DMS53 treated with DMSO at 0.1 percent for 48 hours (cell line): ENCODE measurements around the gene TCF7L1.

Source experiments
- DNase-seq: peaks from one replicate; lab custom pipeline; 2025; ENCODE audit not compliant: unreplicated experiment; lab: John Stamatoyannopoulos, UW

TCF7L1 gene

GRCh38 chr2:85221067-85221691, 88.0 kb downstream of the TCF7L1 start:
- no peak for DNase-seq

DNA sequence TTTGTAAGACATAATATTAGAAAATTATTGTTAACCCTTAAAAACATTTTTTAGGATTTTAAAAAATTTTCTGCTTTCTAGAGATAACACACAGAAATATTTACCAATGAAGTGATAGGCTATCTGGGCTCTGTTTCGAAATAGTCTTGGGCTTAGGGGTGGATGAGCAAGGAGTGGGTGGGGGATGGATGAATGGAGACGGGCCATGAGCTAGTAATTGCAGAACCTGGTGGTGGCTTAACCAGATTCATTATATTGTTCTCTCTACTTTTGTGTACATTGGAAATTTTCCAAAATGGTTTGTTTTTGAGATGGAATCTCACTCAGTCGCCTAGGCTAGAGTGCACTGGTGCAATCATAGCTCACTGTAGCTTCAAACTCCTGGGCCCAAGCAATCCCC, 89.6 kb downstream of the TCF7L1 start:
- DNase-seq: no peak

- no peak for DNase-seq
Observed at GRCh38 chr2:85226783-85227182, 93.6 kb downstream of the TCF7L1 start.

DNA sequence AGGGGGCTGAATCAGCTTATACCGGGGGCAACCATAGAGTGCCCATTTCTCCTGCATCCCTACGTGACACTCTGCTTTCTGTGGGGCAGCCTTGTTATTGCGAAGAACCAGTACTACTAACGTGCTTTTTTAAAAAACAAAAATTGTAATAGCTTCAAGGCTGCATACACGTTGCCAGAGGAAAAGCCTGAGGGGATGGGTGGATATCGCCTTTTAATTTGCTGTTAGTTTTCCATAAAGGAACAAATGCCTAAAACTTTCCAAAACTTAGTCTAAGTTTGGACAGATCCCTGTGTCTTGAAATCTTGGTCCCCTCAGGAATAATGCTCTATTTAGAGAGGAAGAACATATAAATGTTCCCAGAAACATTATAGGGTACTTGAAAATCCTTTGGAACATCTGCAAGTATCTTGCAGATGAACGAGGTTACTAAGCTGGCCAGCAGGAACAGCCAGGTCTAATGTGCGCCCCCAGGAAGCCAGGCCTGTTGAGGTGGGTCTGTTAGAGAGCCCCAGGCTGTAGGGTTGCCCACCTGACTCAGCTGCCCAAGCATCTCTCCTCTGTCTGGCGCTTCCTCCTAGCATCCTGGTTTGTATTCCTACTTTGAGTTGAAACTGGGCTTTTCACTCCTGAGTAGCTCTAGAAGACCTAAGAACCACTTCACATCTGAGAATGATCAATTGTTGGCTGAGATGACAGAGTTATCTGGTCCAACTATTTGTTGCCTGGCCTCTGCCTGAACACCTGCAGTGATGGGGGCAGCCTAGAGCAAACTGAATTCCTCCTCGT, 97.7 kb downstream of the TCF7L1 start:
- no peak for DNase-seq

DNA sequence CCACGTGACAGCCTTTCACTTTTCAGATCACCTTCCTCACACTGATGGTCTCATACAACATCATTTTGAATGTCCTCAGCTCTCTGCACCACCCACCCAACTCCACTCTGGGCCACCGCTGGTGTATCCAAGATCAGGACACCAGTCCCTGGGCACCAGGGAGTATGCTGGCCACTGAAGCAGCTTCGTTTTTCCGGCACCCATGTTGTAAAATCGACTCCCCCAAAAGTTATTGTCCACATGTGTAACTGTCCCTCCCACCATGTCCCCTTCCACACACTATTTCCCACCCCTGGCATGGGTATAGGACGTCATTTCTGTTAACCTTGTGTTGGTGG, 98.2 kb downstream of the TCF7L1 start:
- DNase-seq: no peak

DNA sequence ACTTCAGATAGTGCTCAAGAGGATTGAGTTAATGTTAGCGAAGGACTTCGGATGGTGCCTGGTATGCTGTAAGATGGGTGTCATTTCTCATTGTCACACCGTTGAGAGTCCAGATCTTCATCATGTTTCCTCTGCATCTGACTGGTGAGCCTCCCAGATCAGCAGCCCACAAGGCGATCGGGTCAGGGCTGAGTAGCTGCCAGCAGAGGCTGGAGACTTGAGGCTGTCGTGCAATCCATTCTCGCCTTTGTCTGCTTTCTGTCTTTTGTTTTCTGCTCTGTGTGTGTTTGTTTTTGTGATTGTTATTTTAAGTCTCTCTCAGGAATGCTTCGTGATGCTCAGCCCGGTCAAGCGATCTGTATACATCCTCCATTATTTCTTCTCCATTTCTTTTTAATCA, 98.8 kb downstream of the TCF7L1 start:
- DNase-seq: no peak

DNA sequence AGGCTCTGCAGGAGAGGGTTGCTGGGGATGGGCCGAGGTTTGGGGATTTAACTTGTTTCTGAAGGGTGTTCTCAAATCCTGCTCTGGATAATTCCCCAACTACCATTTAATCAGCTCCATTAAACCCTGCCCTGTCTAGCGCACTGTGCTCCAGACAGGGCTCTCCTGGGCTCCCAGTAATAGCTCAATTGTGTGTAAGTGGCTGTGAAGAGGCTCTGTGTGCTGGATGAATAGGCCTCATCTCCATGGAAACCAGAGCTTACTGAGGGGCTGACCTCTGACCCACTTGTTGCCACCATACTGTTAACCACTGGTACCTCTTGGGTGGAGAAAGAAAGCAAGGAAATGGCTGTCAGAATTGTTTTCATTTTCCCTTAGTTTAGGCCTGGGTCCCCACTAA, 101.7 kb downstream of the TCF7L1 start:
- peak; percentile 80 for DNase-seq

DNA sequence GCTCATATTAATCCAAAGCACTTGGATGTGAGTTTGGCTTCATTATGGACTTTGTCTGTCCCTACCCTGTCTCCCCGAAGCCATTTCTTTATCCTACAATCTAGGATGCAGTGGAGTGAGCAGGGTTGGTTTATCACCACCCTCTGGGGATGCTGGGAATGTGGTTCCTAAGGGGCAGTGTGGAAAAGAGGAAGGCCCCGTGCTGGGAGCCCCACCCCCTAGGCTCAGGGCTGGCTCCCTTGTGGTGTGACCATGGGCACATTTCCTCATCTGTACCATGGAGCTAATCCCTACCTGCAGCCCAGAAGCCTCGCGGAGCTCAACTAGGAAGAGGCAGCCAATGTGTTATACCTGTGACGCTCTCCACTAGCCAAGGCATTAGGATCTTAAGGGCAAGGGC, 102.1 kb downstream of the TCF7L1 start:
- no peak for DNase-seq

GRCh38 chr2:85236084-85236483, 102.9 kb downstream of the TCF7L1 start:
- DNase-seq: no peak

- peak; percentile 94 for DNase-seq
Observed at GRCh38 chr2:85237849-85238565, 104.8 kb downstream of the TCF7L1 start.

DNA sequence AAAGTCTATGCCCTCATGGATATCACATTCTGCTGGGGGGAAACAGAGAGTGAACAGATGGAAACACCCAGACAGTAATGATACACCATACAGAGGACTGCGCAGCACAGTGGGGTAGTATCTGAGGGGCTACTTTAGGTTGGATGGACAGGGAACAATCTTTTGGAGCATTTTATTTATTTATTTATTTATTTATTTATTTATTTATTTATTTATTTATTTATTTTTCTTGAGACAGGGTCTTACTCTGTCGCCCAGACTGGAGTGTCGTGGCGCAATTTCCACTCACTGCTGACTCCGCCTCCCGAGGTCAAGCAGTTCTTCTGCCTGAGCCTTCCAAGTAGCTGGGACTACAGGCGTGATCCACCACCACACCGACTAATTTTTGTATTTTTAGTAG, 105.4 kb downstream of the TCF7L1 start:
- no peak for DNase-seq

DNA sequence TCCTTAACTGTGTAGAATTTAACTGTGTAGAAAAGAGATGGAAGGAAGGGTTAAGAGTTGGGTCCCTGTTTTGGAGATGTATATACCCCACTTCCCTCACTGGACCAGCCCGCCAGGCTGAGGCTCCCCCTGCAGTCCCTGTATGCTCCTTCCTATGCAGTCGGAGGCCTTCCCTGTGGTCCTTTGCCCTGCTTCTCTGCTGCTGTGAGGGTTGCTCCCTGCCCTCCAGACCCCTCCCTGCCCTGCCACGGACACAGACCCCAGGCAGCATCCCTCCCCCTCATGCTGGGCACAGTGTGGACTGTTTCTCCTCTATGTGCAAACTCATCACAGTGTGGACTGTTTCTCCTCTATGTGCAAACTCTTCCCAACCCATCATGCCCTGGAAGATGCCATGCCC, 105.9 kb downstream of the TCF7L1 start:
- DNase-seq: no peak

- no peak for DNase-seq
Observed at GRCh38 chr2:85240055-85240454, 106.9 kb downstream of the TCF7L1 start.

- DNase-seq: no peak
Observed at GRCh38 chr2:85242321-85242720, 109.1 kb downstream of the TCF7L1 start.

DNA sequence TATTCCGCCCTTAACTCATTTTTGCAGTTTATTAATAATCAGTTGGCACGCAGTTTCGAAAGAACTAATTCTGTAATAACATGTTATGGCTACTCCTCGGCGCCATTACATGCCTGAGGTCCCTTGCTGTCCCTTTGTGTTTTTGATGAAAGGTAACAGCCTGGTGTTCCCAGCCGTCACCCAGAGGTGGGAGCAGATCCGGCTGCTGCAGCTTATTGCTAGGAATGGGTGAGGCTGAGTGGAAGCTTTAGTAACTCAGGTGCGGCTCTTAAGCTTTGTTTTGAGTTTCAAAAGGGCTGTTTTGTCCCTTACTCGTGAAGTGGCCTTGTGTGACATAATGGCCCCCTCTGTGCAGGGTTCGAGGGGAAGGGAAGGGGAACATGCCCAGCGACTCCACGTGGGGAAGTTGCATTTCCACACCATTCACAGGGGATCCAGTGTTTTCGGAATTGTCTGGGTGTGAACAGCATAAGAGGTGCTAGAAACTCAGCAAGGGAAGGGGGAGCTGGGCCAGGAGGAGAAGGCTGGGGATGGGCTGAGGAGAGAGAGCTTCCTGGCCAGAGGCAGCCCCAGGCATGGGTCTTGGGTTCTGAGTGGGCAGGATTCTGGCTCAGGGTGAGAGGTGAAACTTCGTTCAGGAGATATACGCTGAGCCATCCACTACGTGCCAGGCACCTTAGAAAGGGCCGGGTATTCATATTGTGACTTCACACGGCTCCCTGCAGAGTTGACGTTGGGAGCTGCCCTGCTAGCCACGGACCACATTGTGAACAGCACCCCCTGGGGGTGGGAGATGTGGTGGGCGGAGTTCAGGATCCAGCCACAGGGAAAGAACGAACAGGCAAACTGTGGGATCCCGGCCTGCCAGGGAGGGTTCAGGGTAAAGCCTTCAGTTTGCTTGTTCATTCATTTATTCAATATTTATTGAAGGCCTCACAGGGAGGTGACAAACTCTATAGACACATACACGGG, 110.2 kb downstream of the TCF7L1 start:
- DNase-seq: peak; percentile 52

GRCh38 chr2:85244828-85245227, 111.6 kb downstream of the TCF7L1 start:
- no peak for DNase-seq

DNA sequence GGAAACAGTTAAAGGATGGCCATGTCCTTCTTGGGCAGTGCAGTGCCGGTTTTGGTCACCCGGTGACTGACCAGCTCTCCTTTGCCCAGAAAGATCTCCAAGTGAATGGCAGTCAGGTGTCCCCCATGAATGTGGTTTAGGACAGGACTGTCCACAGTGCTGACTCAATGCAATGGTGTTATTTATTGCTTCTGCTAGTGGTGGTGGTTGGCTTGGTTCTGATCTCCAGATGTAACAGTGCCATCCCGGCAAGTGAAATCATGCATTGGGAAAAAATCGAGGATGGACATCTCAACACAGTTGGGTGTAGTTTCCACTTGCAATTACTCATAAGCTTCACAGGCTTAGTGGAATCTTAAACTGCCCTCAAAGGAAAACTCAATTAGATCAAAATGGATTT, 112.7 kb downstream of the TCF7L1 start:
- DNase-seq: no peak

GRCh38 chr2:85246348-85246747, 113.2 kb downstream of the TCF7L1 start:
- DNase-seq: no peak

DNA sequence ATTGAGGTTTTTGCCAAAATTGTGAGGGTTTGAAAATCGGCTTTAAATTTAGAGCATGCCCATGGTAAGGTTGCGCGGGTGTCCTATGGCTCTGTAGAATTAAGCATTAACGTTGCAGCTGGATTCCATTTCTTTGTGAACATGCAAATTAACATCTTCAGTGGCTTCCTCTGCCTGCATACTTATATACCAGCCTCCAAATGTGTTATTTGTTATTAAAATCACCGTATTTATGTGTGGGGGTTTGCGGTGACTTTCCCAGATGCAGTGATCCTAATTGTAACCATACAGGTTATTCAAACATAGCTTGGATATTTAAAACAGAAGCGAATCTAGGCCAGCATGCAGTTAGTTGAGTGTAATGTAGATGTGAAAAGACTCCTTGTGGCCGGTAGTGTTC, 114.4 kb downstream of the TCF7L1 start:
- DNase-seq: no peak

GRCh38 chr2:85248773-85249509, 115.7 kb downstream of the TCF7L1 start:
- DNase-seq: no peak
